OCI-LY7 (cell line): ENCODE data around the gene TMEM183A. TPM values are rescaled to one million over a fixed set of nuclear protein-coding genes. Genes with fewer than 3 reads are reported as not detected.

Experiments used
- BruUV-seq: library from RNA; stranded (reverse); fragments of 400-500 nt; replicated peaks from 2 replicates; lab custom pipeline; 2021; lab: Mats Ljungman, UMichigan
- CTCF ChIA-PET: fragments of 300-600 bp; sonication (Branson Sonifier 250); formaldehyde crosslinking; loops from one replicate; lab custom pipeline; 2022; ENCODE audit warnings: antibody characterized with exemption; ENCODE audit not compliant: unreplicated experiment; lab: Charles Lee
- POLR2A ChIA-PET: fragments of 300-600 bp; sonication (Branson Sonifier 250); formaldehyde crosslinking; loops from one replicate; lab custom pipeline; 2022; ENCODE audit warnings: antibody characterized with exemption; lab: Charles Lee
- DNase-seq: peaks from one replicate; pipeline ENCODE4 v3.0.0-alpha.2; 2015; ENCODE audit warnings: low spot score
- H2AFZ ChIP-seq: fragments of 200-600 bp; sonication (generic), shearing (Covaris generic); 2 replicates; pipeline ENCODE4 v1.6.1; 2014; ENCODE audit warnings: mild to moderate bottlenecking, antibody characterized with exemption, low read length, moderate library complexity
- H3K27ac ChIP-seq: fragments of 200-600 bp; sonication (generic); 2 replicates; pipeline ENCODE4 v1.5.1; 2014; ENCODE audit warnings: mixed run types, low read depth, mild to moderate bottlenecking, moderate library complexity, low read length, inconsistent platforms; ENCODE audit not compliant: poor library complexity, severe bottlenecking
- H3K36me3 ChIP-seq: fragments of 200-600 bp; sonication (generic); 2 replicates; pipeline ENCODE4 v1.6.1; 2014; ENCODE audit warnings: mild to moderate bottlenecking, antibody characterized with exemption, low read length, moderate library complexity, mixed read lengths; ENCODE audit not compliant: insufficient read depth
- H3K4me1 ChIP-seq: fragments of 200-600 bp; sonication (generic); 2 replicates; pipeline ENCODE4 v1.5.1; 2014; ENCODE audit warnings: mild to moderate bottlenecking, low read length; ENCODE audit not compliant: insufficient read depth, poor library complexity, severe bottlenecking
- H3K4me2 ChIP-seq: fragments of 200-600 bp; sonication (generic); 2 replicates; pipeline ENCODE4 v1.6.1; 2014; ENCODE audit warnings: mild to moderate bottlenecking, low read length
- H3K4me3 ChIP-seq: fragments of 200-600 bp; sonication (generic); 2 replicates; pipeline ENCODE4 v1.5.1; 2014; ENCODE audit warnings: mild to moderate bottlenecking, low read depth, low read length; ENCODE audit not compliant: poor library complexity, severe bottlenecking
- H3K79me2 ChIP-seq: fragments of 200-600 bp; sonication (generic); 2 replicates; pipeline ENCODE4 v1.6.1; 2016; ENCODE audit warnings: low read depth, mild to moderate bottlenecking, low read length, moderate library complexity, mixed read lengths; ENCODE audit not compliant: insufficient read depth
- H3K9me2 ChIP-seq: fragments of 200-600 bp; sonication (generic); 2 replicates; pipeline ENCODE4 v1.6.1; 2016; ENCODE audit warnings: mild to moderate bottlenecking, low read length, mixed read lengths; ENCODE audit not compliant: insufficient read depth
- H3K9me3 ChIP-seq: fragments of 200-600 bp; sonication (generic); 2 replicates; pipeline ENCODE4 v1.6.1; 2014; ENCODE audit warnings: mild to moderate bottlenecking, mixed run types, low read length, mixed read lengths
- H4K20me1 ChIP-seq: fragments of 200-600 bp; sonication (generic); 2 replicates; pipeline ENCODE4 v1.6.1; 2014; ENCODE audit warnings: mild to moderate bottlenecking, antibody characterized with exemption, low read length, moderate library complexity, mixed read lengths; ENCODE audit not compliant: insufficient read depth
- CTCF ChIP-seq: fragments of 200-600 bp; sonication (generic); conservative IDR thresholded peaks from 2 replicates; pipeline ENCODE4 v1.5.1; 2014; ENCODE audit warnings: mild to moderate bottlenecking, antibody characterized with exemption, low read length, moderate library complexity, mixed read lengths
- EZH2phosphoT487 ChIP-seq: fragments of 200-600 bp; sonication (generic); IDR thresholded peaks from 2 replicates; pipeline ENCODE4 v1.6.1; 2018; ENCODE audit warnings: low read depth, borderline replicate concordance, mild to moderate bottlenecking, mixed run types, antibody characterized with exemption, low read length, moderate library complexity, mixed read lengths
- intact Hi-C: fragments of 100-400 bp; cut with micrococcal nuclease; formaldehyde crosslinking; loops from one replicate; pipeline ENCODE4 v1.10.0; 2022; ENCODE audit not compliant: unreplicated experiment
- total RNA-seq, 2 experiments: library from RNA; depleted of rRNA in 1 of 2; stranded (reverse); fragments of >200 nt in 1 of 2; shearing (Covaris generic) in 1 of 2; gene quantifications; 2 replicates each; pipeline ENCODE4 v1.2.3, GENCODE V29; 2014 to 2022

Gene TMEM183A
- total RNA-seq, 2 experiments from 2014 or later = 83.9 to 92.4 TPM

- H3K9me2 ChIP-seq = no peaks in the 10 kb centered on the region
- CTCF ChIA-PET = no interaction called here
- peaks cover 29% of the 10 kb centered on the region for H3K36me3 ChIP-seq
- H3K9me3 ChIP-seq = no peaks in the 10 kb centered on the region
- POLR2A ChIA-PET = interaction anchor here (0.5 kb wide), 1 partner anchor 50 kb away, joined by 3 read pairs; no protein-coding TSS in a partner anchor
- intact Hi-C loops = no loop called here
- no peak for DNase-seq
- H3K4me3 ChIP-seq = no peak overlapping the region
- H3K4me1 ChIP-seq = no peaks in the 10 kb centered on the region
- no peaks in the 10 kb centered on the region for H4K20me1 ChIP-seq
- TF ChIP-seq EZH2phosphoT487 (no peak), CTCF (no peak)
- BruUV-seq = no TSS peak
- no peaks in the 10 kb centered on the region for H3K79me2 ChIP-seq
- no peak overlapping the region for H2AFZ ChIP-seq
- H3K4me2 ChIP-seq = no peak overlapping the region
- no peak overlapping the region for H3K27ac ChIP-seq
Observed at GRCh38 chr1:203028067-203028783, 21.1 kb downstream of the TMEM183A start.

GRCh38 chr1:203028784-203029553 is 21.8 kb downstream of the TMEM183A start:
- Histone ChIP-seq H3K4me3 (no peak overlapping the region), H3K27ac (no peak overlapping the region), H3K9me3 (no peaks in the 10 kb centered on the region), H4K20me1 (no peaks in the 10 kb centered on the region), H3K4me1 (no peaks in the 10 kb centered on the region), H3K4me2 (no peak overlapping the region), H3K9me2 (no peaks in the 10 kb centered on the region), H3K79me2 (no peaks in the 10 kb centered on the region), H2AFZ (no peak overlapping the region), H3K36me3 (peaks cover 22% of the 10 kb centered on the region)
- CTCF ChIA-PET = no interaction called here
- TF ChIP-seq CTCF = no peak
- TF ChIP-seq EZH2phosphoT487 = no peak
- BruUV-seq = no TSS peak
- POLR2A ChIA-PET = no interaction called here
- intact Hi-C loops = no loop called here
- no peak for DNase-seq
